GM18507 (cell line): ENCODE results near the gene LIPA.
"Not testable (repeated sequence)": the region's sequence is repeated elsewhere in the genome, so short reads cannot be mapped to it uniquely, and the experiment has no call there.

ENCODE experiments used
- DNase-seq: peaks from one replicate; pipeline ENCODE4 v3.0.0; 2011; ENCODE audit warnings: low read depth; ENCODE audit not compliant: insufficient read length; ENCODE audit errors: extremely low spot score
- FAIRE-seq: peaks from 2 replicates; lab custom pipeline; 2011; peaks lifted over from hg19 to GRCh38; lab: Jason Lieb, UNC

LIPA gene

GRCh38 chr10:89216056-89216455, 35.5 kb downstream of the LIPA start:
- DNase-seq, result no peak

GRCh38 chr10:89215511-89215910, 36.1 kb downstream of the LIPA start:
- DNase-seq (no peak), FAIRE-seq (no peak)

More at GRCh38 chr10:89216056-89216455, 35.5 kb downstream of the LIPA start:
- no peak for FAIRE-seq

- DNase-seq, result no peak
- FAIRE-seq, result no peak
Observed at GRCh38 chr10:89214566-89215165, 36.9 kb downstream of the LIPA start.

GRCh38 chr10:89213191-89213808, 38.3 kb downstream of the LIPA start:
- no peak for DNase-seq
- FAIRE-seq, result peak; percentile 86

- FAIRE-seq, result no peak
- DNase-seq, result no peak
Observed at GRCh38 chr10:89210794-89211425, 40.7 kb downstream of the LIPA start.

- FAIRE-seq (peak; percentile 66), DNase-seq (no peak)
Observed at GRCh38 chr10:89209718-89210117, 41.9 kb downstream of the LIPA start.

GRCh38 chr10:89207801-89208551, 43.6 kb downstream of the LIPA start:
- FAIRE-seq (no peak), DNase-seq (no peak)

- DNase-seq, result no peak
- FAIRE-seq, result peak; percentile 64
Observed at GRCh38 chr10:89207181-89207800, 44.3 kb downstream of the LIPA start, which contains the start of gene CH25H. TSS of gene CH25H (minus strand) at chr10:89207317. CDS start at chr10:89207292, 25 bp downstream.

GRCh38 chr10:89206402-89207180, 45.0 kb downstream of the LIPA start:
- DNase-seq (no peak), FAIRE-seq (no peak)

GRCh38 chr10:89204621-89205185, 46.9 kb downstream of the LIPA start:
- FAIRE-seq, result no peak
- no peak for DNase-seq

- DNase-seq (no peak), FAIRE-seq (no peak)
Observed at GRCh38 chr10:89203237-89203636, 48.3 kb downstream of the LIPA start.

- FAIRE-seq, result no peak
- no peak for DNase-seq
Observed at GRCh38 chr10:89202033-89202425, 49.5 kb downstream of the LIPA start.

GRCh38 chr10:89201345-89202032, 50.1 kb downstream of the LIPA start:
- DNase-seq, result no peak
- no peak for FAIRE-seq

- no peak for FAIRE-seq
- no peak for DNase-seq
Observed at GRCh38 chr10:89197473-89197872, 54.1 kb downstream of the LIPA start.

GRCh38 chr10:89191301-89191700, 60.3 kb downstream of the LIPA start:
- not testable (repeated sequence) for FAIRE-seq, DNase-seq

- FAIRE-seq (no peak), DNase-seq (no peak)
Observed at GRCh38 chr10:89189211-89189734, 62.3 kb downstream of the LIPA start.

- FAIRE-seq (no peak), DNase-seq (no peak)
Observed at GRCh38 chr10:89185658-89186057, 65.9 kb downstream of the LIPA start.

GRCh38 chr10:89184638-89185037, 66.9 kb downstream of the LIPA start:
- FAIRE-seq, result no peak
- DNase-seq, result no peak
